Effector memory CD8-positive, alpha-beta T cell (primary cell): Measurements from ENCODE around the gene TMEM18.

Source experiments
- ATAC-seq: fragments of 150-1000 bp; cut with Tn5 transposase; replicated peaks from 2 replicates; pipeline ENCODE4 v1.10.0; 2021; ENCODE audit warnings: mild to moderate bottlenecking, moderate library complexity
- DNase-seq, 3 experiments: peaks; one replicate each; pipeline ENCODE4 v3.0.0; 2021
- H3K27ac Mint-ChIP-seq, 2 donors: one replicate each; pipeline ENCODE4 v1.8.0; 2022; ENCODE audit warnings: mild to moderate bottlenecking in 2 of 2, mixed read lengths in 2 of 2, moderate library complexity in 2 of 2
- H3K27me3 Mint-ChIP-seq, 2 donors: one replicate each; pipeline ENCODE4 v1.8.0; 2022; ENCODE audit warnings: mixed read lengths in 2 of 2
- H3K36me3 Mint-ChIP-seq: one replicate; pipeline ENCODE4 v1.8.0; 2022; ENCODE audit warnings: mild to moderate bottlenecking, moderate library complexity, mixed read lengths; ENCODE audit not compliant: insufficient read depth
- H3K4me1 Mint-ChIP-seq, 2 donors: one replicate each; pipeline ENCODE4 v1.8.0; 2022; ENCODE audit warnings: low read depth in 2 of 2, mixed read lengths in 2 of 2
- H3K4me3 Mint-ChIP-seq, 2 donors: one replicate each; pipeline ENCODE4 v1.8.0; 2022; ENCODE audit warnings: mild to moderate bottlenecking in 2 of 2, mixed read lengths in 2 of 2, moderate library complexity in 2 of 2
- H3K9me3 Mint-ChIP-seq, 2 donors: one replicate each; pipeline ENCODE4 v1.8.0; 2022; ENCODE audit warnings: mixed read lengths in 2 of 2

TMEM18 gene

DNA sequence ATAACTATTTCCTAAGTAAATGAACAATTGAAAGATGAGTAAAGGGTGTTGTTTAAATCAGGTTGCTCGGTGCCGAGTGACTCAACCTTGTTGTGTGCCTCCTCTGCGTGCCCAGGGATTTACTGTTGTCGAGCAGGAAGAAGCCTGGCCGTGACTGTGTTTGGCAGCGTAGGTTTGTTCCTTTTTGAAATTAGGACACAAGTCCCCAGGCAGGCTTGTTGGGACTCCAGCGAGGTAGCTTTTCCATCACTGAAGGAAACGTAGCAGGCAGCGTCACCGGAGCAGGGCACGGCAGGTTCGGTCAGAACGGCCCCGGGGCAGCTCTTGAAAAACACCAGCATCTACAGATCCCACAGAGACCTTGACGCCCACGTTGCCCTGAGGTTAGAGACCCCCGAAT lies 48.6 kb downstream of the TMEM18 start:
- Mint-ChIP-seq H3K27ac (no peak overlapping the region), H3K4me1 (no peaks in the 10 kb centered on the region), H3K4me3 (no peak overlapping the region), H3K36me3 (no peaks in the 10 kb centered on the region), H3K27me3 (peaks cover 19 to 23% of the 10 kb centered on the region in 2 donors), H3K9me3 (no peaks in the 10 kb centered on the region)
- ATAC-seq (no peak), DNase-seq (no peak)

DNA sequence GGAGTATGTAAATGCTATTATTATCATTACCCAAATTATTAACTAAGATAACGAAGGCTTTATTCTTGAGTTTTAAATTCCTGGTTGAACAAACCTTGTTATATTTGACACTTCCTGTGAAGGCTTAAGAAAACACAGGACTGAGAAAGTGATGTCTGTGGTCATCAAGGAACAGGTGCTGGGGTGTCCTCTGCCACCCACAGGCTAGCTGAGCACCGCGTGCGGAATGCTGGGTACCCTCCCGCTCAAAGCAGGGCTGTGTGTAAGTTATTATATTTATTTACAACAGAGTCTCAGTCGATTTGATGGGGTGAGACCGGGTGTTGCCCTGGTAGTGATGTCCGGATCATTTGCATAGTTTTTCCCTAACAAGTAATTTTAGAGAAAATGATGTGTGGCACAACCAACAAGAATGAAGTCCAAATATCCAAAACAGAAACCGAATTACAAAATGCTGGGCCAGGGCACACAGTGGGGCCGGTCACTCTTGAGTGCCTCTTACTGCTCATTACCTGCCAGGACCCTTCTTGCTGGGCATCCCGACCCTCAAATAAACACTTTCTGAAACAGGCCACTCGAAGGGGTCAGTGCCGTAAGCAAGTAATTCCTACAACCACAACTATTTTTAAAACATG lies 49.2 kb downstream of the TMEM18 start:
- no peak overlapping the region for H3K27ac Mint-ChIP-seq
- peaks cover 18 to 23% of the 10 kb centered on the region in 2 donors for H3K27me3 Mint-ChIP-seq
- ATAC-seq, result no peak
- H3K36me3 Mint-ChIP-seq, result no peaks in the 10 kb centered on the region
- H3K4me1 Mint-ChIP-seq, result no peaks in the 10 kb centered on the region
- no peak overlapping the region for H3K4me3 Mint-ChIP-seq
- no peaks in the 10 kb centered on the region for H3K9me3 Mint-ChIP-seq
- no peak for DNase-seq

DNA sequence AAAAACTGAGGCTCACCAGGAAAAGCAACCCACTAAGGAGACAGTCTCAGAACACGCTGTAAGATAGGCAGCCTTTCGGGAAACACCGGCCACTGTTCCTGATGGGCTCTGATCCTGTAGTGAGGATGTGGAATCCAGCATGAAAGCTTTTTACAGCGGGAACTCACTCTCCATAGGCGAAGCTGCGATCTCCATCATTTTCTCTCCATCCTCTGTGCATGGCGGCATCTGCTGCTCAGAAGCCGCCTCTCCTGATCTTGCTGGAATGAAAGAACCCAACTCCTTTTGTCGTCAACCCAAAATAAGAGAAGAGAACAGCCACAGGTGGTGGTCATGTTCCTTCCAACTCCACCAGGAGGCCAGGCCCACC lies 49.9 kb downstream of the TMEM18 start:
- no peaks in the 10 kb centered on the region for H3K9me3 Mint-ChIP-seq
- no peaks in the 10 kb centered on the region for H3K4me1 Mint-ChIP-seq
- peaks cover 18 to 23% of the 10 kb centered on the region in 2 donors for H3K27me3 Mint-ChIP-seq
- H3K4me3 Mint-ChIP-seq, result no peak overlapping the region
- H3K36me3 Mint-ChIP-seq, result no peaks in the 10 kb centered on the region
- ATAC-seq (no peak), DNase-seq (no peak)
- H3K27ac Mint-ChIP-seq, result no peak overlapping the region

DNA sequence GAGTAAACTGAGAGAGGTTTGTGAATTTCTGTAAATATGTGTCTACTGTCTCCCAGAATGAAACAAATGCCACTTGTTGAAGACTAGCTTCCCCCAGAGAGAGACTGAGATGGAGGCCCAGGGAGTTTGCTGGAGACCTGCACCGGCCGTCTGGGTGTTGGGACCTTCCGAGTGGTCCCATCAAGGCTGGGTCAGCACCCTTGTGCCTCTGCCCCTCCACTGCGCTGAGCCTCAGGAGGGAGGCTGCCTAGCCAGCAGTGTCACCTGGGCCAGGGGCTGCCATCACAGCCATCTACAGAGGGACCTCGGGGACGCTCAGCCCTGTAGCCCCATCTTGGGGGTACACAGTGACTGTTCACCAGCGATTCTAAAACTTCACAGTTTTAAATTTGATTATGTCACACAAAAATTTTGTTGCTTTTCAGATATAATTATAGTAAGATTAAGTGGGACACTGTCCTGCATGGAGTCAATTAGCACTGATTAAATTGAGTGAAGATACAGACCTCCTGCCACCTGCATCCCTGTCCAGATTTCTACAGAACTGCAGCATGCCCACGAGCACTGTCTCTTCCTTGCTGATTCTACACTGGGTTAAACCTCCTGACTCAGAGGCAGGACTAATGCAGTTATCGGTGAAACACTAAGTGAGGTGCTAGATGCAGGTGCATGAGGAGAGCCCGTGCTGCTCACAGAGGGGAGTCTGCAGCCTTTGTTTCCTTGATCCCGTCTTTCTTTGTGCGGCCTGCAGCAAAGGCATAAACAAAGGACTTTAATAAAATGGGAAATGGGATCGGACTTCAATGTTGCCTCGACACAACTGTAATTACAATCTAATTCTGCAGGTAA lies 50.5 kb downstream of the TMEM18 start:
- H3K4me3 Mint-ChIP-seq, result no peak overlapping the region
- H3K36me3 Mint-ChIP-seq, result no peaks in the 10 kb centered on the region
- no peak for ATAC-seq
- DNase-seq, result no peak
- no peak overlapping the region for H3K27ac Mint-ChIP-seq
- peaks cover 18 to 23% of the 10 kb centered on the region in 2 donors for H3K27me3 Mint-ChIP-seq
- no peaks in the 10 kb centered on the region for H3K9me3 Mint-ChIP-seq
- H3K4me1 Mint-ChIP-seq, result no peaks in the 10 kb centered on the region

DNA sequence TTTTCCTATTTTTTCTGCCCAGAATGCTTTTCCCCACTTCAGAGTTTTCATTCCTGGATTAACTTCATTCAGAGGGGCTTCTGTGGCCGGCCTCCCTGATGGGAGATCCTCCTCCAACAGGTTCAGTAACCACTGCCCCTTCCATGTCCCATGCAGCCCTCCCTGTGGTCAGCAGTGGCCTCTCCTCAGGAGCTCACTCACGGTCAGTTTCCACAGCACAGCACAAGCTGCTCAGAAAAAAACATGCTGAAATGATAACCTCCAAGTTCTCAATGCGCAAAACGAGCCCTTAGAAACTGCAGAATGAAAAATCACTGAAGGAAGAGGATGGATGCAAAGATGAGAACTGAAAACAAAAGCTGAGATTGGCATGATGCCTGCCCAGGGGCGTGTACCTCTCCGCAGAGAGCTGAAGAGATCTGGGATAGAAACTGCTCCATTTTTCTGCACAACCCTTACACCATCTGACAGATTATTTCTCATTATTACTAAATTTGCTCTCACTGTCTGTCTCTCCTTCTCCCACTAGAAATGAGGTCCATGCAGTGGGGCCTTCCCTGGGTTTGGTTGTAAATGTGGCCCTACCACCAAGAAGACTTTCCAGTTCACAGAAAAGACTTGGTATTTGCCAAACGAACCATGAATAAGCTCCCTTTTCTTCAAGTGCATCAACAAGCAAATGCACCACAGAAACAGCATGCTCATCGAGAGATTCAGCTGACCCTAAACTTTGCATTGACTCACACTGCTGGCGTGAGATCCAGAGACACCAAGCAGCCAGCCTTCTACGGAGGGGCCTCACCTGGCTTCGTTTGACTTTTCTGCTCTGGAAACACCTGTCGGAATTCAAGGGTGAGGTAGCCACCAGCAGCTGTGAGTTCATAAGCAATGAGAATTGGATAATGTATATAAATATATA lies 51.5 kb downstream of the TMEM18 start:
- Mint-ChIP-seq H3K36me3 (no peaks in the 10 kb centered on the region), H3K27me3 (peaks cover 18 to 23% of the 10 kb centered on the region in 2 donors), H3K4me3 (no peak overlapping the region), H3K4me1 (no peaks in the 10 kb centered on the region), H3K27ac (no peak overlapping the region), H3K9me3 (no peaks in the 10 kb centered on the region)
- no peak for DNase-seq
- ATAC-seq, result no peak

DNA sequence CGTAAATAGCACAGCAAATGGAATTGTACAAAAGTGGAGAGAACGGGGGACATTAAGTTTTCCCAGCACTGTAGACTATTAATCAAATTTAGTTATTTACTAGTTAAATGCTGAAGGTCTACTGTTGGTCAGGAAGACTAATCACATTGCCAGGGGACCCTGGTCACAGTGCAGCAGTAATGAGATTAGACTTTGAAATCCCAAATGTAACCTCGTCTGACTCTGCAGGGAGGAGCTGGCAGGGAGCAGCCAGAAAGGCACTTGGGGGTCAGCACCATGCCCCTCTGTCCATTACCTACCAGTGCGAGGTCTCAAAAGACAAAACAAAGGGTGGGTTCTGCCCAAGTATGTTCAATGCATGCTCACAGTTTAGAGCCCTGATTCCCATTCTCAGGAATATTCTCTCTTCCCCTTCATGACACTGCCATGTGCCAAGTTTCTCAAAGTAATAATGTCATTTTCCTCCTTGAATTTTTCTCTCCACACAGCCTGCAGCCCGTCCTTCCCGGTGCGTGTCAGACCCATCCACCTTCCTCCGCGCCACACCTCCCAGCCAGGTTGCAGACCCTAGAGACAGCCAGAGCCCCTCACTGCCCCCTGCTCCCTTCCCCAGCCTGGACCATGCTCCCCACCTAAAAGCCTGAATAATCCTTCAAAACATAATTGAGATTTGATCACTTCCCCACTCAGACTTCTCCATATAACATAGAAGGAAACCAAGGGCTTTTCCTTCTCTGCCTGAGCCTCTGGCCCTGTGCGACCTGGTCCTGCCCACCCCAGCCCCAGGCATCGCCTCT lies 52.5 kb downstream of the TMEM18 start:
- no peak for DNase-seq
- Mint-ChIP-seq H3K9me3 (no peaks in the 10 kb centered on the region), H3K27ac (peak overlapping the region in 1 of 2 donors; percentile 35), H3K4me1 (no peaks in the 10 kb centered on the region), H3K4me3 (no peak overlapping the region), H3K36me3 (no peaks in the 10 kb centered on the region), H3K27me3 (peaks cover 18 to 23% of the 10 kb centered on the region in 2 donors)
- no peak for ATAC-seq

DNA sequence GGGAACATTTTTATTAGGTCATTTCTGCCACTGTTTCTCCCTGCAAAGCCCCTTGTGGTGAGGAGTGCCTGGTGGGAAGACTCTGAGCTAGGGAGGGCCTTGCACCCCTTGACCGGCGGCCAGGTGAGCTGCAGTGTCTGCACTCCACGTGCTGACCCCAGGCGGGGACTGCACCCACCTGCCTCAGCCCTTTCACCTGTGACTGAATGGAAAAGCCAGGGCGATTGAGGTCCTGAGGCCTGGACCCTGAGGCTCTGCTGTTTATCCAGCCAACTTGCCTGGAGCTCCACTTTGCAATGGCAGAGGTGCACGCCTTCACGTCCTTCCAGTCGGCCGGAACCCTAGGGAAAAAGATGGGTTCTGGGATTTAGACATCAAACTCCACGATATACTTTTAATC lies 53.1 kb downstream of the TMEM18 start:
- Mint-ChIP-seq H3K27me3 (peaks cover 19 to 23% of the 10 kb centered on the region in 2 donors), H3K9me3 (no peaks in the 10 kb centered on the region), H3K4me3 (no peak overlapping the region), H3K27ac (peak overlapping the region in 1 of 2 donors; percentile 35), H3K4me1 (no peaks in the 10 kb centered on the region), H3K36me3 (no peaks in the 10 kb centered on the region)
- no peak for ATAC-seq
- no peak for DNase-seq

DNA sequence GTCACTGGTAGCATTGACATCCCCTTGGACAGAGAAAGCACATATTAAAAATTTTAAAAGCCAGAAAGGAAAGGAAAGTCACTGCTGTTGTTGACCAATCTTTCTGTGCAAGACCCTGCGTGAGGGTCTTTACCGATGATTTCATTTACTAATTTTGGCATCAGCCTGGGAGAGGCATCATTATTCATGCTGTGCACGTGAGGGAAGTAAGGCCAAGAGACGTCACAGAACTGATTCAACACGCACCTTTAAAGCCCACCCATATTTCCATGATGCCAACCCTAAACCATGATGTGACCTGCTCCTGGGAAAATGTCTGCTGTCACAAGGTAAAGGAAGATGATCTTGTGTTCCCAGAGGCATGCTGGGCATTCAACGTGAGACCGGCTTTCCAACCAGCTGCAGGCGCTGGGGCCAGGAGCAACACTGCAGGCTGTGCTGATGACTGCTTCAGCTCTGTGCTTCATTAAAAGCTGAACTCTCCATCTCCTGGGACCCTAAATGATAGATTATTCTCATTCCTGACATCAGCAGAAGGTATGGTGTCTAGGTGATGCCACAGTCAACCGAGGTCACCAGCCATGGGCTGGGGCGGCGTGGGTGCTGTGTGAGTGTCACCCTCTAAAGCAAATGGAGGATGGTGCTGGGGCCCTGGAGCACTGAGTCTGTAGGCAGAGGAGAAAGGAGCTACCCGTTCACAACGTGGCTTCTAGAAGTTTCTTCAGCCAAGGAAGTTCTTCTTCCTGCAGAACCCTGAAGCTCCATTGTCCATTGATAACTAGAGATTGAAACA lies 53.9 kb downstream of the TMEM18 start:
- Mint-ChIP-seq H3K9me3 (no peaks in the 10 kb centered on the region), H3K4me3 (no peak overlapping the region), H3K36me3 (no peaks in the 10 kb centered on the region), H3K27ac (no peak overlapping the region), H3K4me1 (no peaks in the 10 kb centered on the region), H3K27me3 (peaks cover 20 to 26% of the 10 kb centered on the region in 2 donors)
- no peak for DNase-seq
- no peak for ATAC-seq

DNA sequence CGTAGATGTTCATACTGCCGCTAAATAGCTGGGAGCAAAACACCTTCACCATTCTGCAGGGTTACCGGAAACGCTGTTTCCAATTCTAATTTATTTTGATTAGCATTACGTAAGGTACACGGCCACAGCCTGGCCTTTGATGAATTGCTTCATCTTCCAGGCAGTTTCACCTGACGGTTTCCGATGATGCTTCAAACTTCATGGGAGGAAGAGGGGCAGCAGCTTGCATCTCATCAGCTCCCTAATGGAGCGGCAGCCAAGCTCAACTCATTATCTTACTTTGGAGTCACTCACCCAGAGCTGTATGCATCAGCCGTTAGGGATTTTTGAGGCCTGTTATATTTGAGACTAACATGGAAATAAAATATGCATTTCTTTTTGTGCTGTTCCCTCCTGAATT lies 54.8 kb downstream of the TMEM18 start:
- no peaks in the 10 kb centered on the region for H3K36me3 Mint-ChIP-seq

DNA sequence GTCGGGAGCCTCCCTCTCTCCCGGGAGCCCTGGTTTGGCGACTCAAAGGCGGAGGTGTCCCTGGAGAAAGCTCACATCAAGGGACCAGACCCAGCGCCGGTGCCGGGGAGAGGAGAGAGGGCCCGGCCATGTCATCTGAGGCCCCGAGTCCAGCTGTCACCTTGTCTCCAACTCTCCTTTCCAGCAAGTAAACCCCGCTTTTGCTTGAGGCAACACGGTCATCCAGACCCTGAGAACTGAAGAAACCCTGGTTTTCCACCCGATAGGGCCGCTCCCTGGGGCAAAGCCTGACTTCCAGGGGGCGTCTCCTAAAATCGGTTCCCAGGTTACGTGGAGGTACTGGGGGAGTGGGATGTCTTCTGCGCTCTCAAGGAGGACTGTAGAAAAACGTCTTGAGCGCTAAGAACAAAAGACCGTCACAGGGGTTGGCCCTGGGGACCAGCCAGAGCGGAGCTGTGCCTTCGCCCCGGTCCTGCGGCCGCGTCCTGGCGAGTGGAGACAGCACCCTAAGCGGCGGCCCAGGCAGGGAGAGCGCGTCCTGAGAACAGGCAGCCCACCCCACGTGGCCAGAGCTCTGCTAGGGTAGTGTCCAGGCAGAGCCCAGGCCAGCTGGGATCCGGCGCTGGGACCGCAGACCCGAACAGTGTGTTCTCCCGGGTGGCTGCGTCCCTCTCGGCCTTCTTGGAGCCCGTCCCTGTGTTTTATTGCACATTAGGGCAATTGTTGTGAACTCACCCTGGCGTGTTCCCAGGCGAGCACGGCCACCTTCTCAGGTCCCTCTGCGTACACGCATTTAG lies 55.7 kb downstream of the TMEM18 start:
- H3K36me3 Mint-ChIP-seq, result no peaks in the 10 kb centered on the region
- no peak for DNase-seq
- H3K27ac Mint-ChIP-seq, result no peak overlapping the region
- H3K9me3 Mint-ChIP-seq, result no peaks in the 10 kb centered on the region
- no peaks in the 10 kb centered on the region for H3K4me1 Mint-ChIP-seq
- H3K27me3 Mint-ChIP-seq, result peaks cover 25 to 27% of the 10 kb centered on the region in 2 donors
- H3K4me3 Mint-ChIP-seq, result no peak overlapping the region
- no peak for ATAC-seq

More for the DNA sequence above, 54.8 kb downstream of the TMEM18 start:
- no peak overlapping the region for H3K4me3 Mint-ChIP-seq
- ATAC-seq (no peak), DNase-seq (no peak)
- no peaks in the 10 kb centered on the region for H3K9me3 Mint-ChIP-seq
- peaks cover 21 to 28% of the 10 kb centered on the region in 2 donors for H3K27me3 Mint-ChIP-seq
- no peaks in the 10 kb centered on the region for H3K4me1 Mint-ChIP-seq
- no peak overlapping the region for H3K27ac Mint-ChIP-seq

DNA sequence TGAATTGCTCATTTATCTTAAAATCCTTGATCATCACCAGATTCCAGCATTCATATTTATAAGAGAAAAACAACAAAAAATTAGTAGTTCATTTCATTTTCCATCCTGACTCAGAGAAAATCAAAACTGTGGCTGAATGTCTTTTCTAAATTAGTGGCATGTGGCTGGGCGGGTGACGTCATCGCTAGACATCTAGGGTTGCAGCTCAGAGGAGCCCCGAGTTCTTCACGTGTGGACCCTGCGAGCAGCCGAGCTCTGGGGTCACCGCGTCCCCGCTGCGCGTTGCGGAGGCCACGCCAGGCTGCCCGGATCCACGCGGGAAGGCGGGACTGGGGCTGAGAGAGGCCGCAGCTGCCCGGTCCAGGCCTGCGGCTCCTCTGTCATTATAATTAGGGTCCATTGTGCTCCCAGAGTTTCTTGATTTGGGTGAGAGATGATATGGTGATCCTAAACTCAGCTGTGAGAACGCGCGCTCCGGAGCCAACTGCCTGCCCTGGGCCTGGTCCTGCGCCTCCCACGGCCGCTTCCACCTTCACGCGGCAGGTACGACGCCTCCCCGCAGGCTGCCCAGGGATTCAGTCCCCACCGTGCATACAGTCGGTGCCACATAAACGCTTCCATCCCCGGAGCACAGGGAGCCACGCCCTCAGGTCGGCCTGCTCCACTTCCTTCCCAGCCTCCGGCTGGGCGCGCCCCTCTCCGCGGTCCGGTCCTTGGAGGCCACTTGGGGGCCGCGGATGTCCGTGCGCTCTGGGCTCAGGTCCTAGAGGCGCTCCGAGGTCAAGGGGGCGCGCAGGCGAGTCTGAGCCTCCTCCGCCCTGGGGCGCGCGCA lies 56.5 kb downstream of the TMEM18 start:
- no peak overlapping the region for H3K27ac Mint-ChIP-seq
- H3K4me1 Mint-ChIP-seq, result no peaks in the 10 kb centered on the region
- H3K27me3 Mint-ChIP-seq, result peaks cover 31 to 32% of the 10 kb centered on the region in 2 donors
- H3K4me3 Mint-ChIP-seq, result no peak overlapping the region
- DNase-seq, result no peak
- H3K36me3 Mint-ChIP-seq, result no peaks in the 10 kb centered on the region
- H3K9me3 Mint-ChIP-seq, result no peaks in the 10 kb centered on the region
- ATAC-seq, result no peak
